NCI-H146 treated with DMSO at 0.1 percent for 48 hours (cell line): ENCODE measurements around the gene OR9A2.

Source experiments
- DNase-seq: peaks from one replicate; lab custom pipeline; 2025; ENCODE audit not compliant: unreplicated experiment; lab: John Stamatoyannopoulos, UW

The OR9A2 gene

GRCh38 chr7:143027032-143027431 is at the start of gene OR9A2:
Gene OR9A2, minus strand, starts transcription at chr7:143027132. Its CDS starts 0 bp downstream, at chr7:143027132.
- no peak for DNase-seq

- no peak for DNase-seq
These were observed 47.2 kb upstream of the OR9A2 start for GRCh38 chr7:143074141-143074540.

GRCh38 chr7:143073556-143073955 is 46.6 kb upstream of the OR9A2 start:
- no peak for DNase-seq

- DNase-seq, result no peak
These were observed 43.1 kb upstream of the OR9A2 start for GRCh38 chr7:143069912-143070500.

GRCh38 chr7:143068446-143068845 is 41.5 kb upstream of the OR9A2 start:
- no peak for DNase-seq

- no peak for DNase-seq
These were observed 36.8 kb upstream of the OR9A2 start for GRCh38 chr7:143063741-143064140.

- no peak for DNase-seq
These were observed 28.8 kb upstream of the OR9A2 start for GRCh38 chr7:143055754-143056153.

- no peak for DNase-seq
These were observed 27.7 kb upstream of the OR9A2 start for GRCh38 chr7:143054621-143055020.

GRCh38 chr7:143052041-143052440 is 25.1 kb upstream of the OR9A2 start, which contains the start of gene OR6V1:
Gene OR6V1, plus strand, starts transcription at chr7:143052341. Its CDS starts 0 bp downstream, at chr7:143052341.
- DNase-seq, result no peak

- no peak for DNase-seq
These were observed 24.0 kb upstream of the OR9A2 start for GRCh38 chr7:143050931-143051330.

- DNase-seq, result no peak
These were observed 22.4 kb upstream of the OR9A2 start for GRCh38 chr7:143049362-143049761.

- no peak for DNase-seq
These were observed 21.9 kb upstream of the OR9A2 start for GRCh38 chr7:143048827-143049226.

- no peak for DNase-seq
These were observed 20.4 kb upstream of the OR9A2 start for GRCh38 chr7:143047326-143047725.

GRCh38 chr7:143046426-143046851 is 19.5 kb upstream of the OR9A2 start:
- DNase-seq, result no peak

GRCh38 chr7:143043391-143043790 is 16.5 kb upstream of the OR9A2 start:
- no peak for DNase-seq

GRCh38 chr7:143042790-143043271 is 15.9 kb upstream of the OR9A2 start:
- DNase-seq, result no peak

GRCh38 chr7:143042159-143042789 is 15.3 kb upstream of the OR9A2 start:
- no peak for DNase-seq

- no peak for DNase-seq
These were observed 14.4 kb upstream of the OR9A2 start for GRCh38 chr7:143041346-143041745.

GRCh38 chr7:143040209-143040715 is 13.3 kb upstream of the OR9A2 start:
- DNase-seq, result no peak

GRCh38 chr7:143038635-143039034 is 11.7 kb upstream of the OR9A2 start:
- no peak for DNase-seq

GRCh38 chr7:143027683-143028082 is 751 bp upstream of the OR9A2 start:
- DNase-seq, result no peak

GRCh38 chr7:143025371-143025770 is 1.6 kb downstream of the OR9A2 start:
- no peak for DNase-seq
